Neural cell (in vitro differentiated cells): Measurements from ENCODE around the gene FBXW2. TPM values are rescaled to one million over a fixed set of nuclear protein-coding genes. Genes with fewer than 3 reads are reported as not detected.

Source experiments
- H2AFZ ChIP-seq: fragments of 200-600, 300-800 bp; sonication (generic), shearing (Covaris generic); 2 replicates; pipeline ENCODE4 v1.6.0; 2014; ENCODE audit warnings: low read depth, mild to moderate bottlenecking, antibody characterized with exemption, low read length, moderate library complexity
- H3F3A ChIP-seq: fragments of 200-600 bp; shearing (Covaris generic); 2 replicates; pipeline ENCODE4 v1.6.1; 2016; ENCODE audit warnings: mild to moderate bottlenecking, moderate library complexity, mixed read lengths, antibody characterized with exemption, low read length; ENCODE audit not compliant: insufficient read depth, poor library complexity, severe bottlenecking
- H3K27ac ChIP-seq: fragments of 200-600, 300-800 bp; sonication (generic), shearing (Covaris generic); 2 replicates; pipeline ENCODE4 v1.5.1; 2014; ENCODE audit warnings: mild to moderate bottlenecking, low read length, moderate library complexity
- H3K27me3 ChIP-seq: fragments of 300-800, 200-600 bp; sonication (generic), shearing (Covaris generic); 2 replicates; pipeline ENCODE4 v1.6.0; 2014; ENCODE audit warnings: mild to moderate bottlenecking, low read depth, low read length, moderate library complexity; ENCODE audit not compliant: insufficient read depth
- H3K36me3 ChIP-seq: fragments of 300-800, 200-600 bp; sonication (generic), shearing (Covaris generic); 2 replicates; pipeline ENCODE4 v1.5.1; 2014; ENCODE audit warnings: mild to moderate bottlenecking, antibody characterized with exemption, low read length, moderate library complexity; ENCODE audit not compliant: insufficient read depth
- H3K4me2 ChIP-seq: fragments of 300-800, 200-600 bp; sonication (generic), shearing (Covaris generic); 2 replicates; pipeline ENCODE4 v1.6.0; 2014; ENCODE audit warnings: mild to moderate bottlenecking, low read length
- H3K4me3 ChIP-seq: fragments of 300-800, 200-600 bp; sonication (generic), shearing (Covaris generic); 2 replicates; pipeline ENCODE4 v1.5.1; 2014; ENCODE audit warnings: mild to moderate bottlenecking, low read length, moderate library complexity
- H3K79me2 ChIP-seq: fragments of 200-600 bp; shearing (Covaris generic); replicated peaks from 2 replicates; pipeline ENCODE4 v1.6.0; 2014; ENCODE audit warnings: mild to moderate bottlenecking, low read length, moderate library complexity; ENCODE audit not compliant: insufficient read depth
- H3K9ac ChIP-seq: fragments of 300-800, 200-600 bp; sonication (generic), shearing (Covaris generic); 2 replicates; pipeline ENCODE4 v1.6.1; 2016; ENCODE audit warnings: mild to moderate bottlenecking, low read length, mixed read lengths
- H3K9me2 ChIP-seq: fragments of 200-600 bp; shearing (Covaris generic); 2 replicates; pipeline ENCODE4 v1.6.1; 2016; ENCODE audit warnings: mild to moderate bottlenecking, low read length, mixed read lengths; ENCODE audit not compliant: insufficient read depth
- H3K9me3 ChIP-seq: fragments of 200-600, 300-800 bp; sonication (generic), shearing (Covaris generic); 2 replicates; pipeline ENCODE4 v1.6.1; 2016; ENCODE audit warnings: mild to moderate bottlenecking, mixed run types, low read length, moderate library complexity, mixed read lengths
- H4K20me1 ChIP-seq: fragments of 200-600 bp; shearing (Covaris generic); 2 replicates; pipeline ENCODE4 v1.6.1; 2016; ENCODE audit warnings: mild to moderate bottlenecking, mixed run types; ENCODE audit not compliant: insufficient read depth
- CTCF ChIP-seq: fragments of 450-650 bp; IDR thresholded peaks from 2 replicates; pipeline ENCODE4 v1.5.1; 2014; ENCODE audit warnings: antibody characterized with exemption, mild to moderate bottlenecking, moderate library complexity; ENCODE audit not compliant: poor library complexity, severe bottlenecking
- EP300 ChIP-seq: fragments of 450-650 bp; conservative IDR thresholded peaks from 2 replicates; pipeline ENCODE4 v1.6.1; 2014; ENCODE audit warnings: antibody characterized with exemption, mild to moderate bottlenecking, moderate library complexity; ENCODE audit not compliant: poor library complexity, severe bottlenecking
- EZH2 ChIP-seq: fragments of 200-600, 300-800 bp; shearing (Covaris generic), sonication (generic); IDR thresholded peaks from 2 replicates; pipeline ENCODE4 v1.6.1; 2014; ENCODE audit warnings: antibody characterized with exemption, low read length, borderline replicate concordance, mild to moderate bottlenecking; ENCODE audit not compliant: insufficient read depth, poor library complexity, severe bottlenecking
- MXI1 ChIP-seq: fragments of 450-650 bp; conservative IDR thresholded peaks from 2 replicates; pipeline ENCODE4 v1.6.1; 2014; ENCODE audit warnings: antibody characterized with exemption, mild to moderate bottlenecking; ENCODE audit not compliant: poor library complexity, severe bottlenecking
- POLR2AphosphoS5 ChIP-seq: IDR thresholded peaks from 2 replicates; pipeline ENCODE4 v1.6.1; 2012
- RAD21 ChIP-seq: fragments of 450-650 bp; conservative IDR thresholded peaks from 2 replicates; pipeline ENCODE4 v1.6.1; 2014; ENCODE audit warnings: antibody characterized with exemption, mild to moderate bottlenecking, moderate library complexity
- REST ChIP-seq: IDR thresholded peaks from 2 replicates; pipeline ENCODE4 v1.6.1; 2012; ENCODE audit warnings: borderline replicate concordance
- SMC3 ChIP-seq: fragments of 450-650 bp; conservative IDR thresholded peaks from 2 replicates; pipeline ENCODE4 v1.6.1; 2014; ENCODE audit warnings: antibody characterized with exemption, mild to moderate bottlenecking, moderate library complexity; ENCODE audit not compliant: poor library complexity
- TAF1 ChIP-seq: IDR thresholded peaks from 2 replicates; pipeline ENCODE4 v1.6.1; 2012; ENCODE audit warnings: low read depth
- polyA plus RNA-seq: library from polyadenylated mRNA; depleted of rRNA; stranded (reverse); fragments of >200 nt; gene quantifications from 2 replicates; pipeline ENCODE4 v1.2.3, GENCODE V29; 2014

The FBXW2 gene
- polyA plus RNA-seq, 1 donor from 2014 or later: 49.5 TPM

DNA sequence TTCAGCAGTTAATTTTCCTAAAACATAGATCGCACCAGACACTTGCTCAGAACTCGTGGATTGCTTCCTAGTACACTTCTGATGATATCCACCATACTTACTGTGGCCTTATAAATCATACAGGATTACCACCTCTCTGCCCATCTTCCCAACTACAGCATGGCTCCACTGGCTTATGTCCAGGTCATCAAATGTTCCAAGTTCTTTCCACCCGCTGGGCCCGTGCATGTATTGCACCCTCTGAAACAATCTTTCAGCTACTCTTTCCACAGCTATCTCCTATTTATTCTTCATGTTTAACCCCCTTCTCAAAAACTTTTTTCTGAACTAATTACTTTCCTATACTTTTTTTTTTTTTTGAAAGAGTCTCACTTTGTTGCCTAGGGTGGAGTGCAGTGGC is 18.5 kb downstream of the FBXW2 start:
- H3K9me3 ChIP-seq: no peaks in the 10 kb centered on the region
- H3K9ac ChIP-seq: no peak overlapping the region
- TF ChIP-seq CTCF (no peak), EZH2 (no peak), MXI1 (no peak), POLR2AphosphoS5 (no peak), EP300 (no peak), REST (no peak), RAD21 (no peak), SMC3 (no peak), TAF1 (no peak)
- no peaks in the 10 kb centered on the region for H4K20me1 ChIP-seq
- no peak overlapping the region for H3K27ac ChIP-seq
- peaks cover 6% of the 10 kb centered on the region for H3K36me3 ChIP-seq
- no peaks in the 10 kb centered on the region for H3F3A ChIP-seq
- no peak overlapping the region for H2AFZ ChIP-seq
- no peaks in the 10 kb centered on the region for H3K9me2 ChIP-seq
- H3K27me3 ChIP-seq: no peaks in the 10 kb centered on the region
- H3K4me3 ChIP-seq: no peak overlapping the region
- H3K79me2 ChIP-seq: no peaks in the 10 kb centered on the region
- H3K4me2 ChIP-seq: no peak overlapping the region

- H3K27ac ChIP-seq: no peak overlapping the region
- no peaks in the 10 kb centered on the region for H3F3A ChIP-seq
- H3K9me2 ChIP-seq: no peaks in the 10 kb centered on the region
- H3K4me3 ChIP-seq: no peak overlapping the region
- no peaks in the 10 kb centered on the region for H3K27me3 ChIP-seq
- H4K20me1 ChIP-seq: no peaks in the 10 kb centered on the region
- H3K36me3 ChIP-seq: peaks cover 6% of the 10 kb centered on the region
- no peak for TF ChIP-seq REST
- TF ChIP-seq POLR2AphosphoS5: no peak
- TF ChIP-seq SMC3: no peak
- TF ChIP-seq CTCF: no peak
- TF ChIP-seq MXI1: no peak
- no peak for TF ChIP-seq EP300
- TF ChIP-seq RAD21: no peak
- no peak for TF ChIP-seq TAF1
- no peak for TF ChIP-seq EZH2
- H3K9me3 ChIP-seq: no peaks in the 10 kb centered on the region
- H2AFZ ChIP-seq: no peak overlapping the region
- no peaks in the 10 kb centered on the region for H3K79me2 ChIP-seq
- H3K4me2 ChIP-seq: no peak overlapping the region
- no peak overlapping the region for H3K9ac ChIP-seq
These were observed 20.0 kb downstream of the FBXW2 start for GRCh38 chr9:120773256-120773655.
